IPS DF 19.7 (cell line): Measurements from ENCODE around the gene MED9.

Experiments used
- DNase-seq: peaks from one replicate; pipeline ENCODE4 v3.0.0-alpha.2; 2013; ENCODE audit warnings: low read depth, low spot score

MED9 gene

GRCh38 chr17:17537311-17538099 is 60.7 kb downstream of the MED9 start:
- DNase-seq, result no peak

GRCh38 chr17:17538417-17539391 is 61.9 kb downstream of the MED9 start:
- no peak for DNase-seq

- DNase-seq, result no peak
Observed at GRCh38 chr17:17539591-17539990, 62.8 kb downstream of the MED9 start.

GRCh38 chr17:17540278-17540906 is 63.6 kb downstream of the MED9 start:
- no peak for DNase-seq

DNA sequence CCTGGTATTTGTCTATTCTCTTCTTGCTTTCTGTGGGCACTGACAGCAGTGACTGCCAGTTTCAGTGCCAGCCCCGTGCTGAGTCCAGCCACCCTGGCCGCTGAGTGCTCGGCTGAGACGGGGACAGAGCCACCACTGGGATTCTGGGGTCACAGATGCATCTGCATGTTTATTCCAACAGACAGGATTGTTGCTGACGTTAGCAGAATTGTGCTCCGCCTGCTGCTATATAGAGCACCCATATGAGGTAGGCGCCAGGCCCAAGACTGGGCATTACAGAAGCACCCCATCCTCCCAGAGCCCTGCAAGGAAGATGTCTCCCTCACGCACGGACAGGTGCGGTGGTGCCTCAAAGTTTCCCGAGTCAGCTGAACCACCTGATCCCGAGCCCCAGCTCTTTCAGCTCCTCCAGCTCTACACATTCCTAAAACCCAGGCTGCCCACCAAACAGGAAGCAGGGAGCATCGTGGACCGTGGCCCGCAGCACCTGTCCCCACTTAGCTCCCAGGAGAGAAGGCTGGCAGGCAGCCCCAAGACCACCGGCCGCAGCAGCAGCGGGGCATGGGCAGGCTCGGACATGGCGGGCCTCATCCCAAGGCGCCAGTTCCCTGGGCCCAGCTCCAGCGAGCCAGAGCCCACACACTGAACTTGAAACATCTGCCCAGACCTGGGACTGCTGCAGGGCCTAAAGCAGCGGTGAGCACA is 64.3 kb downstream of the MED9 start:
- no peak for DNase-seq

GRCh38 chr17:17541640-17542001 is 64.8 kb downstream of the MED9 start:
- DNase-seq, result no peak
